SKM-1 treated with dmso at 0.1 percent for 144 hours (cell line): Measurements from ENCODE around the gene TNFRSF18.

Experiments used
- DNase-seq: peaks from one replicate; lab custom pipeline; 2025; ENCODE audit not compliant: unreplicated experiment; lab: John Stamatoyannopoulos, UW

The TNFRSF18 gene

GRCh38 chr1:1167398-1167821 is 39.0 kb downstream of the TNFRSF18 start:
- no peak for DNase-seq

- DNase-seq: no peak
These were observed 39.6 kb downstream of the TNFRSF18 start for GRCh38 chr1:1166642-1167397.

GRCh38 chr1:1165900-1166421 is 40.4 kb downstream of the TNFRSF18 start:
- DNase-seq: no peak

GRCh38 chr1:1165485-1165884 is 40.9 kb downstream of the TNFRSF18 start:
- no peak for DNase-seq

- DNase-seq: no peak
These were observed 41.5 kb downstream of the TNFRSF18 start for GRCh38 chr1:1164701-1165451.

GRCh38 chr1:1164361-1164700 is 42.1 kb downstream of the TNFRSF18 start:
- no peak for DNase-seq

DNA sequence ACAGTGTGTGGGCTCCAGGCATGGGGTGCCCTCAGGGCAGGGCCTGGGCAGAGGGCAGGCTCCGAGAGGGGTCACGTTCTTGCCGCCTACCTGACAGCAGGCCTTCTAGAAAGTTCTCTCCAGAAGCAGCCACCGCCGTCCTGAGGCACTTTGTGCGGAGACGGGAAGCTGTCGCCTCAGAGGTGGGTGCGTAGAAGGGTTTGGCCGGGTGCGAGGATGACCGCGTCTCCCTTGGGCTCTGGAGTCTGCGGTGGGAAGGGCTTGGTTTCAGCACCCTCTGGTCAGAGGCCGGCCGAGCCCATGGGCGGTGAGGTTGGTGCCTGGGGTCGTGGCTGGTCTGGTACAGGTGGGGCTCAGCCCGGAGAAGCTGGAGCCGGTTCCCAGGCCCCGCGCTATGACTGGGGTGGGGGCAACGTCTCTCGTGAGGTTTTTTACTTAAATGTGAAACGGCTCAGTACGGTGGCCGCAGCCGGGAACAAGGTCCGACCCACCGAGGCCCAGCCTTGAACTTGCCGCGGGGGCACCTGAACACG is 42.8 kb downstream of the TNFRSF18 start:
- no peak for DNase-seq

- DNase-seq: no peak
These were observed 43.5 kb downstream of the TNFRSF18 start for GRCh38 chr1:1162597-1163537.

DNA sequence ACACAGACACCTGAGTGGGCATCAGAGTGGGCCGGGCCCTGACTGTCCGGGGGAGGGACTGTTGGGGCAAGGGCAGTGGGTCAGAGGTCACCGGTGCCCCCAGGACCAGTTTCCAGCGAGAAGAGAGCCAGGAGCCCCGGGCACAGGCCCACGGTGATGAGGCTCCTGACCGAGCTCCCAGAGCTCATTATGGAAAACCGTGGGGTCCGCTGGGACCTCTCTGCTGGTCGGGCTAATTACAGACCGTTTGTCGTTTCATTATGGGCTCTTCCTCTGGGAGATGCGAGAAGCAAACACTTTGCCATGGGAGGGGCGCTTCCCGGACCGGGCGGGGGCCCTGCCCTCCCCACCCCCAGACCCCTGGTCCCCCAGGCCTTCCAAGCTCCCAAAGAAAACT is 44.7 kb downstream of the TNFRSF18 start:
- DNase-seq: no peak

DNA sequence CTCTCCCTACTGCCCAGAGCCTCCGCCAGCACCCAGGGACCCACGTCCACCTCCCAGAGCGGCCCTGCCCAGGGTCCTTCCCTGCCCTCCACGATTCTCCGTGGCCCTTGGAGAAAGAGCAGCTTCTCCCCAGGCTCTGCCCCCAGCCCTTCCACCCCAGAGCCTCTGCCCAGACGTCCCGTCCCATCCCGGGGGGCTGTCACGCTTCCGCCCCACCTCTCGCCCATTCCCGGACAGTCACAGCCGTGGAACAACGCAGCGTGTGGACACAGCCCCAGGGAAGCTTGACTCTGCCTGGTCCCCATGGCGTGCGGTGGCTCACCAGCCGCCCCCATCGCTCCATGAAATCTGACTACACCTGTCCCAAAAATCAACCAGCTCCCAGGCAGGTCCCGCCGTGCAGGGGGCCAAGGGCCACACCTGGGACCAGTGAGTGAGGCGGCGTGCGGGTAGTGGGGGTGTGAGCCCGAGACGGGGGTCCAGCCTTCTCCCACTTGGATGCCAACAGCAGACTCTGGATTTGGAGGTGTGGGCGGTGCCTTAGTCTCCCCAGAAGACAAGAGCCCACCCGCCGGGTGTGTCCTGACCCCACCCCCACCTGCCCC is 45.2 kb downstream of the TNFRSF18 start:
- no peak for DNase-seq

DNA sequence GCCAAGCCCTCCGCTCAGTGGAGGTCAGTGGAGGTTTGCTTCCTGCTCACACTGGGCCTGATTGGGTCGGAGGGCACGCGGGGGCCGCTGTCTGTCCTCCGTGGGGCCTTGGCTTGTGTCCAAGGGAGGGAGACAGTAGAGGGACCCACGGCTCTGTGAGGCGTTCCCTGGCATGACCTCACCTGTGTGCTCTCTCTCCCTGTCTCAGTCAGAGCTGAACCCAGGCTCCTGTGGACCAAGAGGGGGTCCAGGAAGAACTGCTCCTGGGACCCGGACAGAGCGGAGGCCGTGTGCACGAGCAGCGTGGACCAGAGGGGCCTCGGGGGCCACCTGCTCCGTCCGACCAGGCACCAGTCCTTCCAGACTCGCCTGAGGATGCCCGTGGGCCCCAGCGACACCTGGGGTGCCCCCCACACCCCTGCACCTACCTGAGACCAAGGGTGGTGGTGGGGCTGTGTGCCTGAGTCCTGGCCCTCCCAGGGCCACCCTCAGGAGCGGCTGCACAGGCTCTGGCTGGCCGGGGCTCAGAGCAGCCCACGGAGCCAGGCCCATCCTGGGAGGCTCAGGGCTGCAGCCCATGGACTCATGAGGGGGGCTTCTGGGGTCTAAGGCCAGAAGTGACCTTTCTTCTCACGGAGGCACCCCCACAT is 46.0 kb downstream of the TNFRSF18 start:
- DNase-seq: no peak

DNA sequence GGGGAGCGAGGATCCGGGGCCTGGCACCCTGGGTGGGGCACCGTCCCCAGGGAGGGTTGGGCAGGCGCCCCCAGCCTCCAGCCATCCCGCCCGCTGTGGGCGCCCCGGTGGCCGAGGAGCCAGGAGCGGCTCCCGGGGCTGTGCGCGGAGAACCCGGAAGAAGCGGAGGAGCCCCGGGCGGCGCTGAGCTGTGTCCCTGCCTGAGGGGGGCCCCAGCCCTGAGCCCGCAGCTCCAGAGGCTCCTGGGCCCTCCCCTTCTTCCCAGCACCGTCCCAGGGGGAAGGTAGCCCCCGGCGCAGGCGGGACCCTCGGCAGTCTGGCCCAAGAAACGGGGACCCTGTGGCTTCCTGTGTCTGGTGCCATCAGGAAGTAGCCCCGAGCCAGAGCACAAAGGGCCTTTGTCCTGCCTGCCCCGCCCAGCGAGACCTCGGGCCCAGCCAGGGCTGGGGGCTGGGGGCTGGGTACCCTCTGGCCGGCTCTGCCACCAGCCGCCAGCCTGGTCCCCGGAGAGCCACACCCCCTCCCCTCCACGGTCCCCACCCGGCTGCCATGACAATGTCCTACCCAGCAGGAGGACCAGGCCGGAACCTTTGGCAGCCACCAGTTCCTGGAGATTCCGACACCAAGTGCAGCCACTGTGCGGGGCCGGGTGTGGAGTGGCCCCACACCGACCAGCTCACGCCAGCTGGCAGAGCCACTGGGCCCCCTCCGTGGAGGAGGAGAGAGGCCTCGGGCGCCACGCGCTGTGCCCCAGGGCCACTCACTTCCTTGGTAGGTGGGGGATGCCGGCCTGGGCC is 48.3 kb downstream of the TNFRSF18 start:
- DNase-seq: no peak

GRCh38 chr1:1157426-1157913 is 48.9 kb downstream of the TNFRSF18 start:
- peak; percentile 81 for DNase-seq

DNA sequence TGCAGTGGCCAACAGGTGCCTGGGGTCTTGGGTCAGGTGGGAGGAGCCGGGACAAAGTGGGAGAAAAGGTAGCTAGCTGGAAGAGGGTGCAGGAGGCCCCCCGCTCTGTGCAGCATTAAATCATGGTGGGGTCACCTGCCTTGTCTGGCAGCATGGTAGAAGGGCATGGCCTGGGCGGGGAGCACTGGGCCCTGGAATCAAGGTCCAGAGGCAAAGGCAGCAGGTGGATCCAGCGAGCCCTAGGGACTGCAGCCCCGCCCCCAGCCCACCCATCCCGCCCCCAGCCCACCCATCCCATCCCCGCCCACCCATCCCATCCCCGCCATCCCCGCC is 49.4 kb downstream of the TNFRSF18 start:
- DNase-seq: no peak

DNA sequence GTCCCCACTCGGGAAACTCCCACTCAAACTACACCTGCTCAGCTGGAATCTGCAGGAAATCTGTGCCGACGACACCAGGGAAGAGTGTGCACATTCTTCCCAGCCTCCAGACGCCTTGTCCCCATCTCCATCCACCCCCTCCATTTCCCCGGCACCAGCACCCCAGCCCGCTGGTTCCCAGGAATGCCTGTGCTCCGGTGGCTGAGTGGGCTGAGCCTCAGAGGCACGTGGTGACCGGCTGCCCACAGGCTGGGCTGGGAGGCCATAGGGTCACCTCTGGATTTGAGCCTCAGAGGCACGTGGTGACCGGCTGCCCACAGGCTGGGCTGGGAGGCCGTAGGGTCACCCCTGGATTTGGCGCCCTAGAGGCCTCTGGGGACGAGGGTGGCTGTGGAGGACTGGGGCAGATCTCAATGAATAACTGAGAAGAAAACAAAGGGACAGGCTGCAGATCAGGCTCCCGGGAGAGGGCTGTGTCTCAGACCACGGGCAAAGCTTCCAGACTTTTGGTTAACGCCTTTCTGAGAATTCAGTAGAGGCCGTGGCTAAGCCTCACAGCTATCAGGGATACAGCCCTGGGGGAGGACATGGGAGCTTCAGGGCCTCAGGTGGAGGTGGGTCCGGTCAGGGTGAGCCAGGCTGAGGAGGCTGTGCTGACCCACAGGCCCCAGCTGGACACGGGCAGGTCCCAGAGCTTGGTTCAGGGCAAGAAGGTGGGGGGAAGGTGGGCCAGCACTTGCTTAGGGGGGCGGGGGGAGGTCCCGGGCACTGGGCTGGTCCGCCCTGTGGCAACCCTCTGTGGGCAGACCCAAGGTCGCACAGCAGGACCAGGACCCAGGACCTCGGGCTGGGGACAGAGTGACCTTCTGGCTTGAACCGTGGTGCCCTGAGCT is 50.0 kb downstream of the TNFRSF18 start:
- no peak for DNase-seq

DNA sequence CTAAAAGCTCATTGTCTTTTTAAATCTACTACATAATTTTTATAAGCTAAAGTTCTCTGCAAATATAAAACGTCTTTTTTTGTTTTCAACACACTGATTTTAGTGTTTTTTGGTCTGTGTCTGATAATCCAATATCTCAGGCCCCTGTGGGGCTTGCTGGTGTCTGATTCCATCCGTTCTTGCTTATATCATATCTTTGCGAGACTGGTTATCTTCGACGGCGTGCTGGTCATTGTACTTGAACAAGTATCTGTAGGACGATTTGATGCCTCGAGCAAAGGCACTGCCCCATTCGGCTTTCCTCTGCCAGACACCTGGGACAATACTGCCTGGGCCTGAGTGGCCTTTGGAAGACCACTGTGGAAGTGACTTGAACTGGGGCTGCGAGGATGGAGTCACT is 51.1 kb downstream of the TNFRSF18 start:
- no peak for DNase-seq

DNA sequence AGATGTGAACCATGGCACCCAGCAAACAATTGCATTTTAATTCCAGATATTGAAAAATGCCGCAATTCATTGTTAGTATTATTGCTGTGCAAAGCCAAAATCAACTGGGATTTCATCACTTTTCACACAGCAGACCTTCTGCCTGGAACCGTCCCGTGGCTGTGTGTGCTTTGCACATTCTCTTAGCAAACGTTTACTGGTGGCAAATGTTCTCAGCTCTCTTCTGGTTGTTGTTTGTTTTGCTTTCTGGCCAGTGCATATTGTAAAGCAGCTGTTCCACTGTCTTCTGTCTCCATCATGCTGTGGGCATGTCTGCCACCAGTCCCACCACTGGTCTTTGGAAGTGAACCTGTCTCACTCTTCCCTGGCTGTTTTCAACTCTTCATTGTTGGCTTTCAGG is 52.5 kb downstream of the TNFRSF18 start:
- no peak for DNase-seq
